Caco-2 (cell line): Measurements from ENCODE around the gene CCDC124. TPM values are rescaled to one million over a fixed set of nuclear protein-coding genes. Genes with fewer than 3 reads are reported as not detected.

Experiments
- BruUV-seq: library from RNA; stranded (reverse); fragments of 400-500 nt; replicated peaks from 2 replicates; lab custom pipeline; 2021; lab: Mats Ljungman, UMichigan
- CTCF ChIA-PET: fragments of 300-600 bp; sonication (Branson Sonifier 250); formaldehyde crosslinking; loops from one replicate; lab custom pipeline; 2022; ENCODE audit warnings: antibody characterized with exemption; lab: Charles Lee
- POLR2A ChIA-PET: fragments of 300-600 bp; sonication (Branson Sonifier 250); formaldehyde crosslinking; loops from one replicate; lab custom pipeline; 2022; ENCODE audit warnings: antibody characterized with exemption; lab: Charles Lee
- DNase-seq, 2 experiments: peaks; one replicate each; pipeline versions ENCODE4 v3.0.0 to v3.0.0-alpha.2; 2020 to 2022
- H3K27me3 ChIP-seq: replicated peaks from 2 replicates; pipeline ENCODE4 v1.6.0; 2011; ENCODE audit warnings: low read length; ENCODE audit not compliant: control insufficient read depth, insufficient read depth
- H3K36me3 ChIP-seq: 2 replicates; pipeline ENCODE4 v1.5.1; 2011; ENCODE audit warnings: low read length; ENCODE audit not compliant: control insufficient read depth, insufficient read depth
- H3K4me1 ChIP-seq: fragments of 250-450 bp; sonication (Bioruptor Pico); 2 replicates; pipeline ENCODE4 v1.5.1; 2020; ENCODE audit warnings: mild to moderate bottlenecking
- H3K4me3 ChIP-seq: 2 replicates; pipeline ENCODE4 v1.5.1; 2011; ENCODE audit warnings: low read depth, mild to moderate bottlenecking, control low read depth, low read length
- H3K9me3 ChIP-seq: fragments of 250-450 bp; sonication (Bioruptor Pico); 2 replicates; pipeline ENCODE4 v1.5.1; 2020; ENCODE audit warnings: mild to moderate bottlenecking, moderate library complexity
- H3K27ac Mint-ChIP-seq: one replicate; pipeline ENCODE4 v1.8.0; 2022; ENCODE audit warnings: mixed read lengths; ENCODE audit not compliant: unreplicated experiment
- H3K27me3 Mint-ChIP-seq: one replicate; pipeline ENCODE4 v1.8.0; 2022; ENCODE audit warnings: mixed read lengths; ENCODE audit not compliant: insufficient read depth, unreplicated experiment
- H3K36me3 Mint-ChIP-seq: one replicate; pipeline ENCODE4 v1.8.0; 2022; ENCODE audit warnings: mild to moderate bottlenecking, mixed read lengths; ENCODE audit not compliant: insufficient read depth, unreplicated experiment
- H3K4me1 Mint-ChIP-seq: one replicate; pipeline ENCODE4 v1.8.0; 2022; ENCODE audit warnings: low read depth, mixed read lengths; ENCODE audit not compliant: unreplicated experiment
- H3K4me3 Mint-ChIP-seq: one replicate; pipeline ENCODE4 v1.8.0; 2022; ENCODE audit warnings: mild to moderate bottlenecking, moderate library complexity, mixed read lengths; ENCODE audit not compliant: unreplicated experiment
- H3K9me3 Mint-ChIP-seq: one replicate; pipeline ENCODE4 v1.8.0; 2022; ENCODE audit warnings: mixed read lengths; ENCODE audit not compliant: unreplicated experiment
- CTCF ChIP-seq, 2 experiments: fragments of 200-600 bp in 1 of 2; IDR thresholded peaks; 1 replicate in 1 of 2; 2 replicates in 1 of 2; pipeline versions ENCODE4 v1.5.1 to v1.8.0; 2011 to 2022; ENCODE audit warnings: antibody characterized with exemption in 1 of 2, control low read depth in 1 of 2, inconsistent platforms in 1 of 2, low read depth in 1 of 2, low read length in 1 of 2, mild to moderate bottlenecking in 1 of 2, moderate library complexity in 1 of 2; ENCODE audit not compliant: insufficient read depth in 1 of 2, severe bottlenecking in 1 of 2, unreplicated experiment in 1 of 2
- intact Hi-C: fragments of 100-400 bp; cut with micrococcal nuclease; formaldehyde crosslinking; loops from one replicate; pipeline ENCODE4 v1.10.0; 2022; ENCODE audit not compliant: unreplicated experiment
- total RNA-seq: library from RNA; stranded (reverse); gene quantifications from 2 replicates; pipeline ENCODE4 v1.2.3, GENCODE V29; 2022

CCDC124 gene
- total RNA-seq, 1 experiment from 2014 or later = 73.3 TPM

- H3K4me1 Mint-ChIP-seq = peaks cover 6% of the 10 kb centered on the region
- Histone ChIP-seq H3K27me3 (no peaks in the 10 kb centered on the region), H3K4me1 (0 out of 2 replicates have a peak, but pooled peaks cover 8% of the 10 kb centered on the region), H3K36me3 (no peaks in the 10 kb centered on the region), H3K9me3 (no peaks in the 10 kb centered on the region), H3K4me3 (no peak overlapping the region)
- H3K27ac Mint-ChIP-seq = no peak overlapping the region
- no peak for DNase-seq
- BruUV-seq = no TSS peak
- ChIA-PET POLR2A (interaction anchor here (1.4 to 1.7 kb wide), 2 partner anchors 66 to 72 kb away, joined by 5 to 77 read pairs; partner anchors contain the start of gene RPL18A), CTCF (interaction anchor here (0.6 to 1.9 kb wide), 8 partner anchors 9 to 326 kb away, joined by 3 to 118 read pairs (median 6); partner anchors contain the start of genes RPL18A and SLC5A5)
- peaks cover 6% of the 10 kb centered on the region for H3K9me3 Mint-ChIP-seq
- H3K27me3 Mint-ChIP-seq = peaks cover 3% of the 10 kb centered on the region
- peaks cover 9% of the 10 kb centered on the region for H3K36me3 Mint-ChIP-seq
- TF ChIP-seq CTCF (IDR thresholded peaks at IDR 0.05; ENCODE audit: insufficient read depth in 1 of 2, low read depth in 1 of 2, low read length in 1 of 2, severe bottlenecking in 1 of 2, unreplicated experiment in 1 of 2) = no peak
- H3K4me3 Mint-ChIP-seq = peak overlapping the region; percentile 95
- intact Hi-C loops = loop anchor here (1.0 kb wide), 2 partner anchors 61 to 72 kb away; partner anchors contain the start of gene RPL18A
These were observed 1.2 kb upstream of the CCDC124 start for GRCh38 chr19:17931532-17932191.

- H3K9me3 Mint-ChIP-seq = no peaks in the 10 kb centered on the region
- H3K27me3 ChIP-seq = no peaks in the 10 kb centered on the region
- intact Hi-C loops = no loop called here
- no TSS peak for BruUV-seq
- H3K27ac Mint-ChIP-seq = peak overlapping the region; percentile 98
- ChIA-PET POLR2A (interaction anchor here (0.5 to 1.7 kb wide), 5 partner anchors 14 to 348 kb away, joined by 3 to 77 read pairs (median 3); partner anchors contain the start of genes JUND and RPL18A), CTCF (interaction anchor here (0.6 to 1.9 kb wide), 10 partner anchors 11 to 328 kb away, joined by 3 to 118 read pairs (median 5); partner anchors contain the start of genes RPL18A and SLC5A5)
- TF ChIP-seq CTCF (IDR thresholded peaks at IDR 0.05; ENCODE audit: insufficient read depth in 1 of 2, low read depth in 1 of 2, low read length in 1 of 2, severe bottlenecking in 1 of 2, unreplicated experiment in 1 of 2) = no peak
- peaks cover 6% of the 10 kb centered on the region for H3K4me1 Mint-ChIP-seq
- no peaks in the 10 kb centered on the region for H3K27me3 Mint-ChIP-seq
- 0 out of 2 replicates have a peak, but pooled peaks cover 8% of the 10 kb centered on the region for H3K4me1 ChIP-seq
- H3K36me3 ChIP-seq = no peaks in the 10 kb centered on the region
- peak overlapping the region; percentile 61 for H3K4me3 ChIP-seq
- peak overlapping the region; percentile 95 for H3K4me3 Mint-ChIP-seq
- H3K9me3 ChIP-seq = no peaks in the 10 kb centered on the region
- H3K36me3 Mint-ChIP-seq = peaks cover 13% of the 10 kb centered on the region
- no peak for DNase-seq
These were observed 757 bp downstream of the CCDC124 start for GRCh38 chr19:17933414-17934129.

- BruUV-seq = no TSS peak
- no peak for DNase-seq
- H3K36me3 ChIP-seq = no peaks in the 10 kb centered on the region
- TF ChIP-seq CTCF (IDR thresholded peaks at IDR 0.05; ENCODE audit: insufficient read depth in 1 of 2, low read depth in 1 of 2, low read length in 1 of 2, severe bottlenecking in 1 of 2, unreplicated experiment in 1 of 2) = no peak
- H3K27me3 ChIP-seq = no peaks in the 10 kb centered on the region
- Mint-ChIP-seq H3K4me3 (no peak overlapping the region), H3K27me3 (no peaks in the 10 kb centered on the region), H3K9me3 (no peaks in the 10 kb centered on the region), H3K36me3 (peaks cover 13% of the 10 kb centered on the region), H3K27ac (no peak overlapping the region), H3K4me1 (peaks cover 6% of the 10 kb centered on the region)
- POLR2A ChIA-PET = no interaction called here
- H3K9me3 ChIP-seq = no peaks in the 10 kb centered on the region
- H3K4me3 ChIP-seq = no peak overlapping the region
- 0 out of 2 replicates have a peak, but pooled peaks cover 8% of the 10 kb centered on the region for H3K4me1 ChIP-seq
- CTCF ChIA-PET = interaction anchor here (1.9 kb wide), 1 partner anchor 59 kb away, joined by 5 read pairs; no protein-coding TSS in a partner anchor
- intact Hi-C loops = no loop called here
These were observed 3.6 kb downstream of the CCDC124 start for GRCh38 chr19:17936379-17936778.
